Right renal pelvis (tissue), 4 donors: ENCODE data around the gene ZNF175. TPM values are rescaled to one million over a fixed set of nuclear protein-coding genes. Genes with fewer than 3 reads are reported as not detected.
"Not testable (repeated sequence)": the region's sequence is repeated elsewhere in the genome, so short reads cannot be mapped to it uniquely, and the experiment has no call there.

Experiments
- DNase-seq, 4 donors: peaks; one replicate each; pipeline ENCODE4 v3.0.0-alpha.2; 2013; ENCODE audit warnings: low read depth in 4 of 4, low spot score in 3 of 4, missing footprints in 1 of 4
- polyA plus RNA-seq, 4 donors: library from polyadenylated mRNA; unstranded; fragments of 120-200 nt; gene quantifications; one replicate each; pipeline ENCODE4 v1.2.1, GENCODE V29; 2013; ENCODE audit not compliant: insufficient read length in 4 of 4

Gene ZNF175
- polyA plus RNA-seq, 4 donors = 14.6 to 19.9 (median 17.6) TPM

GRCh38 chr19:51621178-51621577 is 50.1 kb downstream of the ZNF175 start:
- no peak for DNase-seq

- DNase-seq = no peak
These were observed 55.6 kb downstream of the ZNF175 start for GRCh38 chr19:51626675-51627074.

GRCh38 chr19:51627491-51628138 is 56.5 kb downstream of the ZNF175 start:
- no peak for DNase-seq

- no peak for DNase-seq
These were observed 57.3 kb downstream of the ZNF175 start for GRCh38 chr19:51628153-51628939.

- DNase-seq = not testable (repeated sequence)
These were observed 59.2 kb downstream of the ZNF175 start, which contains the start of gene SIGLEC5 for GRCh38 chr19:51630315-51630714. Gene SIGLEC5 (minus strand): TSS chr19:51630401. CDS start chr19:51630335, 66 bp downstream.

GRCh38 chr19:51632126-51632525 is 61.0 kb downstream of the ZNF175 start:
- no peak for DNase-seq

GRCh38 chr19:51637362-51637978 is 66.4 kb downstream of the ZNF175 start:
- DNase-seq = no peak

- DNase-seq = no peak
These were observed 68.8 kb downstream of the ZNF175 start for GRCh38 chr19:51639916-51640315.

GRCh38 chr19:51640386-51640785 is 69.3 kb downstream of the ZNF175 start:
- DNase-seq = no peak

GRCh38 chr19:51641648-51642047 is 70.6 kb downstream of the ZNF175 start:
- DNase-seq = no peak

Other genes starting within 250 kb of the ZNF175 start
- gene VSIG10L, start 229.1 kb upstream of the ZNF175 start, polyA plus RNA-seq = 1 to 10 TPM; 4.3 to 5.2 (median 5.0) TPM
- 100 to 1,000 TPM; 110 to 172 (median 124) TPM for gene ETFB, start 204.9 kb upstream of the ZNF175 start, polyA plus RNA-seq
- gene CLDND2, start 202.3 kb upstream of the ZNF175 start, polyA plus RNA-seq = 1 to 10 TPM; 1.3 to 1.9 (median 1.6) TPM
- gene NKG7, start 198.6 kb upstream of the ZNF175 start, polyA plus RNA-seq = 1 to 10 TPM; 1.0 to 1.7 (median 1.5) TPM
- gene LIM2, start 183.3 kb upstream of the ZNF175 start, polyA plus RNA-seq = under 1 TPM; 0.24 to 0.47 (median 0.29) TPM
- under 1 TPM; 0.11 to 0.36 (median 0.23) TPM for gene C19orf84, start 180.7 kb upstream of the ZNF175 start, polyA plus RNA-seq
- 1 to 10 TPM in 2 of 4 donors, under 1 TPM in 2; 0.87 to 1.3 (median 1.1) TPM for gene SIGLEC10, start 153.6 kb upstream of the ZNF175 start, polyA plus RNA-seq
- under 1 TPM in 2 of 4 donors, not detected in 2; 0.05 to 0.08 TPM for gene SIGLEC8, start 112.8 kb upstream of the ZNF175 start, polyA plus RNA-seq
- not detected for gene CEACAM18, start 92.7 kb upstream of the ZNF175 start, polyA plus RNA-seq
- under 1 TPM in 3 of 4 donors, not detected in 1; 0.04 to 0.13 (median 0.11) TPM for gene SIGLEC12, start 69.5 kb upstream of the ZNF175 start, polyA plus RNA-seq
- gene SIGLEC6, start 39.6 kb upstream of the ZNF175 start, polyA plus RNA-seq = under 1 TPM in 3 of 4 donors, not detected in 1; 0.12 to 0.25 (median 0.19) TPM
- under 1 TPM in 3 of 4 donors, not detected in 1; 0.10 to 0.53 (median 0.22) TPM for gene SIGLEC5, start 59.1 kb downstream of the ZNF175 start, polyA plus RNA-seq
- gene SIGLEC14, start 75.5 kb downstream of the ZNF175 start, polyA plus RNA-seq = 1 to 10 TPM in 2 of 4 donors, under 1 TPM in 1, not detected in 1; 0.91 to 1.6 (median 1.5) TPM
- gene SPACA6, start 122.0 kb downstream of the ZNF175 start, polyA plus RNA-seq = 10 to 100 TPM; 12.3 to 19.4 (median 15.7) TPM
- under 1 TPM in 3 of 4 donors, not detected in 1; 0.05 to 0.13 (median 0.10) TPM for gene HAS1, start 152.7 kb downstream of the ZNF175 start, polyA plus RNA-seq
- 1 to 10 TPM in 3 of 4 donors, under 1 TPM in 1; 0.54 to 3.7 (median 1.3) TPM for gene FPR1, start 180.6 kb downstream of the ZNF175 start, polyA plus RNA-seq
- gene FPR2, start 189.9 kb downstream of the ZNF175 start, polyA plus RNA-seq = under 1 TPM in 3 of 4 donors, not detected in 1; 0.22 to 0.34 (median 0.25) TPM
- gene FPR3, start 223.9 kb downstream of the ZNF175 start, polyA plus RNA-seq = under 1 TPM; 0.33 to 0.70 (median 0.42) TPM